GM13977 (cell line): ENCODE measurements around the gene FAM78B.
A peak's percentile ranks its signal among the peaks of the same experiment; 100 is the strongest.

ENCODE experiments used
- DNase-seq: peaks from one replicate; pipeline ENCODE4 v3.0.0; 2012; ENCODE audit warnings: low spot score
- in situ Hi-C: fragments of 300-500 bp; cut with MboI; formaldehyde crosslinking; loops from one replicate; pipeline ENCODE4 v1.12.0; 2022; ENCODE audit warnings: low sequenced_read_pairs, low pct_unique_long_range_greater_than_20kb, mixed read lengths, inconsistent platforms; ENCODE audit not compliant: unreplicated experiment
- TF ChIP-seq, protein P1 (sequence below): IDR thresholded peaks from 2 replicates; pipeline ENCODE4 v1.5.1; 2012; ENCODE audit warnings: mild to moderate bottlenecking, control low read depth; ENCODE audit not compliant: insufficient read depth; ENCODE audit errors: extremely low read depth, missing control alignments

Gene FAM78B

GRCh38 chr1:166166329-166166697, 488 bp downstream of the FAM78B start:
- TF ChIP-seq, protein P1, sequence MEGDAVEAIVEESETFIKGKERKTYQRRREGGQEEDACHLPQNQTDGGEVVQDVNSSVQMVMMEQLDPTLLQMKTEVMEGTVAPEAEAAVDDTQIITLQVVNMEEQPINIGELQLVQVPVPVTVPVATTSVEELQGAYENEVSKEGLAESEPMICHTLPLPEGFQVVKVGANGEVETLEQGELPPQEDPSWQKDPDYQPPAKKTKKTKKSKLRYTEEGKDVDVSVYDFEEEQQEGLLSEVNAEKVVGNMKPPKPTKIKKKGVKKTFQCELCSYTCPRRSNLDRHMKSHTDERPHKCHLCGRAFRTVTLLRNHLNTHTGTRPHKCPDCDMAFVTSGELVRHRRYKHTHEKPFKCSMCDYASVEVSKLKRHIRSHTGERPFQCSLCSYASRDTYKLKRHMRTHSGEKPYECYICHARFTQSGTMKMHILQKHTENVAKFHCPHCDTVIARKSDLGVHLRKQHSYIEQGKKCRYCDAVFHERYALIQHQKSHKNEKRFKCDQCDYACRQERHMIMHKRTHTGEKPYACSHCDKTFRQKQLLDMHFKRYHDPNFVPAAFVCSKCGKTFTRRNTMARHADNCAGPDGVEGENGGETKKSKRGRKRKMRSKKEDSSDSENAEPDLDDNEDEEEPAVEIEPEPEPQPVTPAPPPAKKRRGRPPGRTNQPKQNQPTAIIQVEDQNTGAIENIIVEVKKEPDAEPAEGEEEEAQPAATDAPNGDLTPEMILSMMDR, result no peak
- in situ Hi-C loops, result no loop called here
- DNase-seq, result no peak

- DNase-seq, result peak; percentile 39
- TF ChIP-seq, protein P1, result no peak
- in situ Hi-C loops, result no loop called here
Observed at GRCh38 chr1:166165661-166166328, 1.0 kb downstream of the FAM78B start.

DNA sequence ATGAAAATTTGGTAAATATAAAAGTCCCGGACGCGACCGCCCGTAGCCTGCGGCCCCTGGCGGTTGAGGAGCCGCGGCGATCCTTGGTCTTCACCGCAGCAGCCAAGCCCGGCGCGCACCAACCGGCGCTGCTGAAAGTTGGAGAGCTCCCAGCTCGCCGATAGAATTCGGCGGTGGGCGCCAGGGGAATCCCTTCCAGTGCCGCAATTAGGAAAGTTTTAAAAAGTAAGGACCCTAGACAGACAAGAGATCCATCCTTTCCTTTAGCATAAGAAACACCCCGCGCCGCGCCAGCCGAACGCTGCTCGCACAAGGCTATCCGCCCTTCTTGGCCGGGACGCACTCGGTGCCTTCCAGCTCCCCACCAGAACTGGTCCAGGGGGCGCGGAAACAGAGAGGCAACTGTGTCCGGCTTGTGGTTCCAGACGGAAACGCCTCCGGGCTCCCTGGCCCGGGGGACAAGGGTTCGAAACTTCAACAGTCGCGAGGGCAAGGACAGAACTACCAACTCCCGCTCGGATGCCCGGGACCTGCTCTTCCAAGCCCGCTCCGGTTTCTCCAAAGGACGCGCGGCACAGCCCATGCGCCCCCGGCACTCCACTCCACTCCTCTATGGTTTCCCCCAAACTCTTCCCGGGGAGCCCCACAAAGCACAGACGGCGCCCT, 1.7 kb downstream of the FAM78B start:
- in situ Hi-C loops, result no loop called here

GRCh38 chr1:166164646-166164994, 2.2 kb downstream of the FAM78B start:
- DNase-seq, result no peak
- TF ChIP-seq, protein P1, result no peak
- in situ Hi-C loops, result no loop called here

More for the DNA sequence above, 1.7 kb downstream of the FAM78B start:
- peak; percentile 49 for DNase-seq
- TF ChIP-seq, protein P1, result peak; percentile 44

DNA sequence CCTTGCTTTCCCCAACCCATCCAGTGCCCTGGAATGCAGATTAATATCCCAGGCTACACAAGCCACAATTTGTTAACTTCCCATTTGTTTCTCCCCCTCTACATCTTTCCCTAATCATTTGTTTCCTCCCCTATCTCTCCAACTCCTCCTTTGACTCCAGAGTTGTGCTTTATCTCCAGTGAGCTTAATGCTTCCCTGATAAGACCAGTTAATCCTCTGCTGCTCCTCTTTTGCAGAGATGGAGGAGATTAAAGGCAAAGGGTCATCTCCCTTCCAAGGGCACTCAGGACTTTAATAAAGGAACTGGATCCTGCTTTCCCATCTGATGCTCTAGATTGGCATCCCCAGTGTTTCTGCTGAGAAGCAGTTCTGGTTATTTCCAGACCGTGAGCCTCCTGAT, 7.1 kb downstream of the FAM78B start:
- no peak for DNase-seq
- TF ChIP-seq, protein P1, result no peak
- in situ Hi-C loops, result no loop called here

GRCh38 chr1:166156674-166157073, 10.1 kb downstream of the FAM78B start:
- in situ Hi-C loops, result no loop called here
- no peak for DNase-seq
- TF ChIP-seq, protein P1, result no peak
